Coronary artery (tissue), 2 donors: ENCODE data around the gene SERPINB10.

Source experiments
- DNase-seq: peaks from one replicate; pipeline ENCODE4 v3.0.0-alpha.2; 2017; ENCODE audit warnings: low spot score
- H3K27ac ChIP-seq, 2 donors: fragments of 200-600 bp; sonication (generic); one replicate each; pipeline ENCODE4 v1.5.1; 2016 to 2019
- H3K4me3 ChIP-seq: fragments of 200-600 bp; sonication (generic); 2 replicates; pipeline ENCODE4 v1.5.1; 2016; ENCODE audit warnings: mild to moderate bottlenecking, moderate library complexity
- TF ChIP-seq, protein P1 (sequence below): fragments of 200-600 bp; sonication (generic); IDR thresholded peaks from one replicate; pipeline ENCODE4 v1.5.1; 2019; ENCODE audit warnings: antibody characterized with exemption

SERPINB10 gene

DNA sequence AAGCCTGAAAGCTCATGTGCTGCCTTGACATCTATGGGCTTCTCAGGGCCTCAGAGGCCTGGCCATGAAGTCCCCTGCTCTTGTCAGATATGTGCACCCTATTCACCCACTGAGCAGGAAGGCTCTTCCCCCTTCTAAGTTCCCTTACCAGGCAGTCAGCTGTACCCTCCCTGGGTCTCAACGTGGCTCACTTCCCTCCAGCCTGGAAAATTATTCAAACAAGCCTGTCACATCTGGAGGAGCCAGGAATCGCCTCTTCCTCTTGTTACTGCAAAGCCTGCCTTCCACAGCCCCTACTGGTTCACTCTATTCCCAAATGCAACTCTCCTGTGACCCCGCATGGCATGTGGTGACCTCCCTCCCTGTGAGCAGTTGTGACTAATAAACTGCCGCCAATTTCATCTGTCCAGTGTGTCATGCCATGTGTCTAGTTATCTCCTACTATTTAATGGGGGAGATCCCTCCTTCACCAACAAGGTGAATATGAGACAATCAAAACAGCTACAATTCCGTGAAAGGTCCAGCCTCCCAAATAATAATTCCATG is 53.8 kb downstream of the SERPINB10 start:
- TF ChIP-seq, protein P1, sequence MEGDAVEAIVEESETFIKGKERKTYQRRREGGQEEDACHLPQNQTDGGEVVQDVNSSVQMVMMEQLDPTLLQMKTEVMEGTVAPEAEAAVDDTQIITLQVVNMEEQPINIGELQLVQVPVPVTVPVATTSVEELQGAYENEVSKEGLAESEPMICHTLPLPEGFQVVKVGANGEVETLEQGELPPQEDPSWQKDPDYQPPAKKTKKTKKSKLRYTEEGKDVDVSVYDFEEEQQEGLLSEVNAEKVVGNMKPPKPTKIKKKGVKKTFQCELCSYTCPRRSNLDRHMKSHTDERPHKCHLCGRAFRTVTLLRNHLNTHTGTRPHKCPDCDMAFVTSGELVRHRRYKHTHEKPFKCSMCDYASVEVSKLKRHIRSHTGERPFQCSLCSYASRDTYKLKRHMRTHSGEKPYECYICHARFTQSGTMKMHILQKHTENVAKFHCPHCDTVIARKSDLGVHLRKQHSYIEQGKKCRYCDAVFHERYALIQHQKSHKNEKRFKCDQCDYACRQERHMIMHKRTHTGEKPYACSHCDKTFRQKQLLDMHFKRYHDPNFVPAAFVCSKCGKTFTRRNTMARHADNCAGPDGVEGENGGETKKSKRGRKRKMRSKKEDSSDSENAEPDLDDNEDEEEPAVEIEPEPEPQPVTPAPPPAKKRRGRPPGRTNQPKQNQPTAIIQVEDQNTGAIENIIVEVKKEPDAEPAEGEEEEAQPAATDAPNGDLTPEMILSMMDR, result no peak
- no peak overlapping the region for H3K4me3 ChIP-seq
- no peak overlapping the region for H3K27ac ChIP-seq
- DNase-seq, result no peak

- TF ChIP-seq, protein P1, result no peak
- no peak for DNase-seq
- H3K27ac ChIP-seq, result no peak overlapping the region
These were observed 54.4 kb downstream of the SERPINB10 start for GRCh38 chr18:63962137-63962536.

DNA sequence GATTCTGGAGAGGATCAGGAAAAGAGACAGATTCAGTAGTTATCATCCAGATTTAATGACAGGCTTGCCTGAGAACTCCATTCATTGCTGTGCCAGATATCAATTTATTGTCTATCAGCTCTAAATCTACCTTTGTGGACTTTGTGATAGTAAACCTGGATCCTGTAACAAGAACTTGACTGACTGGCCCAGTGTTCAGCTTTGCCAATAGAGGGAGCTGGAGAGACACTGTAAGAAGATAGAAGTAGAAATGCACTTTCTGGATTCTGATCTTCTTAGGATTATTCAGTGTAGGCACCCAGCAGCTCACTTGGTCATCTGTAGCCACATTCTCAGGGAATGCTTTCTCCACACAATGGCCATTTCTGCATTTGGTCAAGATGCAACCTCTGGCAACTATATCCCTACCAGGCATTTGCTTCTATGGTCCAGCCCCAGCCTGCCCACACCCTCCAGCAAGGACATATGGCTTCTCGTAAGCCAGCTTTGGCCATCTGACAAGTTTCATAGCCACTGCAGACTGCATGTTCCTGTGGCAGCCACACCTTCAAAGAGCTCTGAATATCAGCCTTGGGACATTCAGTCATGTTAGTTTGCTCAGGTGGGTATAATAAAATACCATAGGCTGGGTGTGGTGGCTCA is 56.0 kb downstream of the SERPINB10 start:
- DNase-seq, result no peak
- TF ChIP-seq, protein P1, result peak; percentile 77
- Histone ChIP-seq H3K4me3 (no peak overlapping the region), H3K27ac (no peak overlapping the region)

More at GRCh38 chr18:63962137-63962536, 54.4 kb downstream of the SERPINB10 start:
- no peak overlapping the region for H3K4me3 ChIP-seq

DNA sequence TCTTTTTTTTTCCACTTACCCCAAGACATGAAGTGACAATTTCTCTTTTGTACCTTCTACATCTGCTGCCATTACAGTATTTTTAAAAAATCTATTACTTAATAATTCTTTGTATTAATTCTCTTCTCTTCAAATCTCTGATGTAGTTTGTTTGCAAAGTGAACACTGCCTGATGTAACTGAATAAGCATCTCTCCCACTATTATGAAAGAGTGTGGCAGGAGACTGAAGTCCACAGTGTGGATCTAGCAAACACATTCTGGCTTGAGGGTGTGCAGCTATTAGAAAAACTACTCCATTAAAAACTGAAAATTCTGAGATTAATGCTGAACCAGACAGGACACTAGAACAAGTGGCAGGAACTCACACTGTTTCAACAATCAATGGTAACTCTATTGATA is 57.1 kb downstream of the SERPINB10 start:
- Histone ChIP-seq H3K4me3 (no peak overlapping the region), H3K27ac (no peak overlapping the region)
- DNase-seq, result no peak
- TF ChIP-seq, protein P1, result no peak

DNA sequence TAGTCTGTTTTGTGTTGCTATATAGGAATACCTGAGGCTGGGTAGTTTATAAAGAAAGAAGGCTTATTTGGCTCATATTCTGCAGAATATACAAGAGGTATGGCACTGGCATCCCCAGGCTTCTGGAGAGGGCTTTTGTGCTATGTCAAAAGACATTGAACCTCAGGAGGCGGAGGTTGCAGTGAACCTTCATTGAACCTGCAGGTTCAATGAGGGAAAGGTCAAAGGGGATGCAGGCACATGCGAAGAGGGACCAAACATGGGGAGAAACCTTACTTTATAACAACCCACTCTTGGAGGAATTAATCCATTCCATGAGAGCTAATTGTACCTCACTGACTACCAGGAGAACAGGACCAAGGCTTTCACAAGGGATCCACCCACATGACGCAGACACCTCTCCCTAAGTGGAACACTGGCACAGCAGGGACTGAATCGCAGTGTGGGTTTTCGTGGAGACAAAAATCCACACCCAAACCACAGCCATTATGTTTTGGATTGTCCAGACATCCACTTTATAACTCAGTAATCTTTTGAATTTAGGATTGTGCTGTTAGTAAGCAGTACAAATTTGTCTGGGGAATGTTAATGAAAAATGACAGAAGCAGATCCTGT is 58.1 kb downstream of the SERPINB10 start:
- DNase-seq, result no peak
- H3K27ac ChIP-seq, result no peak overlapping the region
- H3K4me3 ChIP-seq, result no peak overlapping the region
- TF ChIP-seq, protein P1, result no peak

DNA sequence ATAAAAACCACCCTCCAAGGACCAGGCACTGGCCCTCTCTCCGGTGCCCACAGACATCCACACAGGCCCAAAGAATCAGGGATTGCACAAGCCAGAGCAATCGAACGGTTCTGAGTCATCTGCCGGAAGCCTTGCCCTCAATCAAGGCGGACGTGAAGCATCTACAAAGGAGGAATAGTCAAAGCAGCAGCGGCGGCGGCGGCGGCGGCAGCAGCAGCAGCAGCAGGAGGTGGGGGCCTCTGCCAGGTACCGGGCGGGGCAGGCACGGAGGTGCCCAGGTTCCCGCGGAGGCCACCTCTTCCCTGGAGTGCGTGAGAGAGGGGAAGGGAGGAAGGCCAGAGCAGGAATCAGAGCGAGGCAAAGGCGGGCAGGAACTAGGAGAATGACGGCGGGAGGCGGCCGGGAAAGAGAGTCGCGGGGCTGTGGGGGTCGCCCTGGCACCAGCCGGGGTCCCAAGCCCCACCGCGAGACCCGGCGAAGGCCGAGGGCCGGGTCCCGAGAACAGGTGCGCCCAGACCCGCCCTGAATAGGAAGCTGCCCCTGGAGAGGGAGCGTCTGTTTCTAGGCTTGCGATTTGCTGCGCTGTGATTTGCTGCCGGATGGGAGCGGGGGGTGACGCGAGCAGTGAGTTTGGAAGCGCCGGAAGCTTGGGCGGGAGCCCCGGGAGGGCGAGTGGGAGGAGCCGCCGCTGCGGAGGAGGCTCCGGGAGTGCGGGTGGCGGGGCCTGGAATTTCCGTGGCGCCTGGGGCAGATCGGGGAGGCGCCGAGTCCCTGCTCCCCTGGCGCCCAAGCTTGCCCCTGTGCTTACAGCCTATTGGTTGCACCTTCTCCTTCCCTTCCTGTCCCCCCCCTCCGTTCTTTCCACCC is 62.4 kb downstream of the SERPINB10 start, which contains the start of gene SERPINB8:
TSS of gene SERPINB8 (plus strand) at position 140 of the 867 bp plus-strand sequence. CDS start 8,228 bp downstream, outside the sequence.
- Histone ChIP-seq H3K4me3 (peak within 1 kb of the TSS; percentile 90), H3K27ac (peak within 1 kb of the TSS; percentile 97 to 98)
- peak; percentile 97 for DNase-seq
- TF ChIP-seq, protein P1, result no peak
